ENCODE data around the gene LTO1.

Gene LTO1

DNA sequence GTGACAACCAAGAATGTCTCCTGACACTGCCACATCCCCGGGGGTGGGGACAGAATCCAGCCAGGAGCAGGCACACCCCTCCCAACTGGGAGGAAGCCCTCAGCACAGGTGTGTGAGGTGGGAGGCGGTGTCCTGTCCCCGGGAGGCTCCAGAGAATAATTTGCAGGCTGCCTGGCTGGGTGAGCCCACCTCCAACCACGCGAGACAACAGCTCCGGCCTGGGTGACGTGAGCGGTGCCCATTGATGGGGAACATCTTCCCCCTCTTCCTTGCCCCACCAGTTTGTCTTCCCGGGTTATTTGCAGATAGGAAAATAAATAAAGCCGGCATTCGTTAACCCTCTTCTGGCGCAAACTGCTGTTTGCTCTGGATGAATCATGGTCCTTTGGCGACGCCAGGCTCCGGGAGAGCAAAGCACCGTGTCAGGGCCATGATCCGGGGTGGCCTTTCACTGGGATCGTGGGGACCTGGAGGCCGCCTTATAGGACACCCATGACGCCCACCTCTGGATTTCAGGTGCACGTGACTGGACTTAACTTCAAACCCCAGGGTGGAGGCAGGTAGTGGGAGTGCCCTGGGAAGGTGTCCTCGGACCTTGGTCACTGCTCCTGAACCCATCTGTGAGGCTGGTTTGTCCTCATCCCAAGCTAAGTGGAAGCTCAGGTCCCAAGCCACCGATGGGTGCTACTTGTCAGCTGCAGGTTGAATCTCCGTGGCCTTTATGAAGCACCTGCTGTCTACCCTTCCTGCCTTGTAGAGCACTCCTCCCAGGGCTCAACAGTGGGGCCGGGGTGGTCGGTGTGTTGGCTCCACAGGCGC, 20.3 kb downstream of the LTO1 start:
- WGBS, result 89% methylated on average over 27 of the region's 27 CpGs
- Histone ChIP-seq H3K27ac (ENCODE audit: low read depth, low read length) (0 out of 2 replicates have a peak overlapping the region, but pooled peaks have one; percentile 43), H3K9ac (ENCODE audit: low read depth, low read length) (no peak overlapping the region), H3K4me3 (ENCODE audit: low read length) (no peak overlapping the region), H3K9me3 (ENCODE audit: insufficient read depth, low read depth, low read length) (no peaks in the 10 kb centered on the region), H3K4me1 (ENCODE audit: insufficient read depth, low read length) (peaks cover 15% of the 10 kb centered on the region), H3K36me3 (ENCODE audit: insufficient read depth, low read length) (peaks cover 47% of the 10 kb centered on the region), H3K27me3 (ENCODE audit: insufficient read depth, low read length) (no peaks in the 10 kb centered on the region)

DNA sequence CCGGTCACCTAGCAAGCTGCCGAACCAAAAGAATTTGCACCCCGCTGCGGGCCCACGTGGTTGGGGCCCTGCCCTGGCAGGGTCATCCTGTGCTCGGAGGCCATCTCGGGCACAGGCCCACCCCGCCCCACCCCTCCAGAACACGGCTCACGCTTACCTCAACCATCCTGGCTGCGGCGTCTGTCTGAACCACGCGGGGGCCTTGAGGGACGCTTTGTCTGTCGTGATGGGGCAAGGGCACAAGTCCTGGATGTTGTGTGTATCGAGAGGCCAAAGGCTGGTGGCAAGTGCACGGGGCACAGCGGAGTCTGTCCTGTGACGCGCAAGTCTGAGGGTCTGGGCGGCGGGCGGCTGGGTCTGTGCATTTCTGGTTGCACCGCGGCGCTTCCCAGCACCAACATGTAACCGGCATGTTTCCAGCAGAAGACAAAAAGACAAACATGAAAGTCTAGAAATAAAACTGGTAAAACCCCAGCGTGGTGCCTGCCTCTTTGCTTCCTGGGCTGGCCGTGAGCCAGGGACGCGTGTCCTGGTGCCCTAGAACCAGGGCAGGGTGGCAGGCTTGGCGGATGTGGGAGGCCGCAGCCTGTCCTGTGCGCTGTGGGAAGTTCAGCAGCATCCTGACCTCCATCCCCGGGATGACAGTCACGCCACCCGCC, 21.0 kb downstream of the LTO1 start:
- H3K9me3 ChIP-seq (ENCODE audit: insufficient read depth, low read depth, low read length), result no peaks in the 10 kb centered on the region
- no peak overlapping the region for H3K9ac ChIP-seq (ENCODE audit: low read depth, low read length)
- 95% methylated on average over 38 of the region's 38 CpGs for WGBS
- no peak overlapping the region for H3K27ac ChIP-seq (ENCODE audit: low read depth, low read length)
- peaks cover 54% of the 10 kb centered on the region for H3K36me3 ChIP-seq (ENCODE audit: insufficient read depth, low read length)
- H3K27me3 ChIP-seq (ENCODE audit: insufficient read depth, low read length), result no peaks in the 10 kb centered on the region
- H3K4me1 ChIP-seq (ENCODE audit: insufficient read depth, low read length), result peaks cover 15% of the 10 kb centered on the region
- no peak overlapping the region for H3K4me3 ChIP-seq (ENCODE audit: low read length)

DNA sequence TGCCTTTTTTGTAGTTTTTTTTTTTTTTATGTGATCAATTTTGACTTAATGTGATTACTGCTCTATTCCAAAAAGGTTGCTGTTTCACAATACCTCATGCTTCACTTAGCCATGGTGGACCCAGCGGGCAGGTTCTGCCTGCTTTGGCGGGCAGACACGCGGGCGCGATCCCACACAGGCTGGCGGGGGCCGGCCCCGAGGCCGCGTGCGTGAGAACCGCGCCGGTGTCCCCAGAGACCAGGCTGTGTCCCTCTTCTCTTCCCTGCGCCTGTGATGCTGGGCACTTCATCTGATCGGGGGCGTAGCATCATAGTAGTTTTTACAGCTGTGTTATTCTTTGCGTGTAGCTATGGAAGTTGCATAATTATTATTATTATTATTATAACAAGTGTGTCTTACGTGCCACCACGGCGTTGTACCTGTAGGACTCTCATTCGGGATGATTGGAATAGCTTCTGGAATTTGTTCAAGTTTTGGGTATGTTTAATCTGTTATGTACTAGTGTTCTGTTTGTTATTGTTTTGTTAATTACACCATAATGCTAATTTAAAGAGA, 21.7 kb downstream of the LTO1 start:
- Histone ChIP-seq H3K4me1 (ENCODE audit: insufficient read depth, low read length) (peaks cover 10% of the 10 kb centered on the region), H3K36me3 (ENCODE audit: insufficient read depth, low read length) (peaks cover 61% of the 10 kb centered on the region), H3K4me3 (ENCODE audit: low read length) (no peak overlapping the region), H3K27ac (ENCODE audit: low read depth, low read length) (no peak overlapping the region), H3K27me3 (ENCODE audit: insufficient read depth, low read length) (no peaks in the 10 kb centered on the region), H3K9me3 (ENCODE audit: insufficient read depth, low read depth, low read length) (no peaks in the 10 kb centered on the region), H3K9ac (ENCODE audit: low read depth, low read length) (no peak overlapping the region)
- 97% methylated on average over 21 of the region's 23 CpGs for WGBS

DNA sequence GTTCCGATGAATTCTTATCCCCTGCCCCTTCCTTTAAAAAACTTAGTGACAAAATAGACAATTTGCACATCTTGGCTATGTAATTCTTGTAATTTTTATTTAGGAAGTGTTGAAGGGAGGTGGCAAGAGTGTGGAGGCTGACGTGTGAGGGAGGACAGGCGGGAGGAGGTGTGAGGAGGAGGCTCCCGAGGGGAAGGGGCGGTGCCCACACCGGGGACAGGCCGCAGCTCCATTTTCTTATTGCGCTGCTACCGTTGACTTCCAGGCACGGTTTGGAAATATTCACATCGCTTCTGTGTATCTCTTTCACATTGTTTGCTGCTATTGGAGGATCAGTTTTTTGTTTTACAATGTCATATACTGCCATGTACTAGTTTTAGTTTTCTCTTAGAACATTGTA, 22.2 kb downstream of the LTO1 start:
- H3K4me3 ChIP-seq (ENCODE audit: low read length), result no peak overlapping the region
- no peak overlapping the region for H3K9ac ChIP-seq (ENCODE audit: low read depth, low read length)
- H3K36me3 ChIP-seq (ENCODE audit: insufficient read depth, low read length), result peaks cover 66% of the 10 kb centered on the region
- 85% methylated on average over 11 of the region's 11 CpGs for WGBS
- H3K9me3 ChIP-seq (ENCODE audit: insufficient read depth, low read depth, low read length), result no peaks in the 10 kb centered on the region
- peaks cover 6% of the 10 kb centered on the region; the same call in 1 of the 2 replicates for H3K4me1 ChIP-seq (ENCODE audit: insufficient read depth, low read length)
- no peaks in the 10 kb centered on the region for H3K27me3 ChIP-seq (ENCODE audit: insufficient read depth, low read length)
- no peak overlapping the region for H3K27ac ChIP-seq (ENCODE audit: low read depth, low read length)

DNA sequence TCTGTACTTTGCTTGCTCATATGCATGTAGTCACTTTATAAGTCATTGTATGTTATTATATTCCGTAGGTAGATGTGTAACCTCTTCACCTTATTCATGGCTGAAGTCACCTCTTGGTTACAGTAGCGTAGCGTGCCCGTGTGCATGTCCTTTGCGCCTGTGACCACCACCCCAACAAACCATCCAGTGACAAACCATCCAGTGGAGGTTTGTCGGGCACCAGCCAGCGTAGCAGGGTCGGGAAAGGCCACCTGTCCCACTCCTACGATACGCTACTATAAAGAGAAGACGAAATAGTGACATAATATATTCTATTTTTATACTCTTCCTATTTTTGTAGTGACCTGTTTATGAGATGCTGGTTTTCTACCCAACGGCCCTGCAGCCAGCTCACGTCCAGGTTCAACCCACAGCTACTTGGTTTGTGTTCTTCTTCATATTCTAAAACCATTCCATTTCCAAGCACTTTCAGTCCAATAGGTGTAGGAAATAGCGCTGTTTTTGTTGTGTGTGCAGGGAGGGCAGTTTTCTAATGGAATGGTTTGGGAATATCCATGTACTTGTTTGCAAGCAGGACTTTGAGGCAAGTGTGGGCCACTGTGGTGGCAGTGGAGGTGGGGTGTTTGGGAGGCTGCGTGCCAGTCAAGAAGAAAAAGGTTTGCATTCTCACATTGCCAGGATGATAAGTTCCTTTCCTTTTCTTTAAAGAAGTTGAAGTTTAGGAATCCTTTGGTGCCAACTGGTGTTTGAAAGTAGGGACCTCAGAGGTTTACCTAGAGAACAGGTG, 23.1 kb downstream of the LTO1 start:
- 95% methylated on average over 13 of the region's 15 CpGs for WGBS
- H3K9ac ChIP-seq (ENCODE audit: low read depth, low read length), result no peak overlapping the region
- no peak overlapping the region for H3K27ac ChIP-seq (ENCODE audit: low read depth, low read length)
- H3K4me3 ChIP-seq (ENCODE audit: low read length), result no peak overlapping the region
- H3K27me3 ChIP-seq (ENCODE audit: insufficient read depth, low read length), result no peaks in the 10 kb centered on the region
- H3K4me1 ChIP-seq (ENCODE audit: insufficient read depth, low read length), result no peaks in the 10 kb centered on the region
- H3K9me3 ChIP-seq (ENCODE audit: insufficient read depth, low read depth, low read length), result no peaks in the 10 kb centered on the region
- H3K36me3 ChIP-seq (ENCODE audit: insufficient read depth, low read length), result peaks cover 75% of the 10 kb centered on the region

DNA sequence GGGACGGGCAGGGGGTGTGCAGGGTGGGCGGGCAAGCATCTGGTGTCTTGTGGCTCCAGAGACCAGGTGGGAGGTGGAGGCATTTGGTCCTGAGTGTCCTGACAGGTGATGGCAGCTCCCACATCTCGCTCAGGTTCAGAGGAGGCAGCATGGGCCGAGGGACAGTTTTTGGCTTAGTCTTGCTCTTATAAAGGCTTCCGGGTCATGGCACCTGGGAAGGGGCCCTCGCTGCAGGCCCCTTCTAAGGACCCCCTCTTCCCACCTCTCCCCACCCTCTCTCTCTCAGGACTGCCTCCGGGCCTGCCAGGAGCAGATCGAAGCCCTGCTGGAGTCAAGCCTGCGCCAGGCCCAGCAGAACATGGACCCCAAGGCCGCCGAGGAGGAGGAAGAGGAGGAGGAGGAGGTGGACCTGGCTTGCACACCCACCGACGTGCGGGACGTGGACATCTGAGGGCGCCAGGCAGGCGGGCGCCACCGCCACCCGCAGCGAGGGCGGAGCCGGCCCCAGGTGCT, 24.3 kb downstream of the LTO1 start:
- Histone ChIP-seq H3K4me1 (ENCODE audit: insufficient read depth, low read length) (no peaks in the 10 kb centered on the region), H3K27me3 (ENCODE audit: insufficient read depth, low read length) (no peaks in the 10 kb centered on the region), H3K27ac (ENCODE audit: low read depth, low read length) (no peak overlapping the region), H3K9ac (ENCODE audit: low read depth, low read length) (no peak overlapping the region), H3K4me3 (ENCODE audit: low read length) (no peak overlapping the region), H3K9me3 (ENCODE audit: insufficient read depth, low read depth, low read length) (no peaks in the 10 kb centered on the region), H3K36me3 (ENCODE audit: insufficient read depth, low read length) (peaks cover 87% of the 10 kb centered on the region)
- WGBS, result 93% methylated on average over 23 of the region's 23 CpGs

DNA sequence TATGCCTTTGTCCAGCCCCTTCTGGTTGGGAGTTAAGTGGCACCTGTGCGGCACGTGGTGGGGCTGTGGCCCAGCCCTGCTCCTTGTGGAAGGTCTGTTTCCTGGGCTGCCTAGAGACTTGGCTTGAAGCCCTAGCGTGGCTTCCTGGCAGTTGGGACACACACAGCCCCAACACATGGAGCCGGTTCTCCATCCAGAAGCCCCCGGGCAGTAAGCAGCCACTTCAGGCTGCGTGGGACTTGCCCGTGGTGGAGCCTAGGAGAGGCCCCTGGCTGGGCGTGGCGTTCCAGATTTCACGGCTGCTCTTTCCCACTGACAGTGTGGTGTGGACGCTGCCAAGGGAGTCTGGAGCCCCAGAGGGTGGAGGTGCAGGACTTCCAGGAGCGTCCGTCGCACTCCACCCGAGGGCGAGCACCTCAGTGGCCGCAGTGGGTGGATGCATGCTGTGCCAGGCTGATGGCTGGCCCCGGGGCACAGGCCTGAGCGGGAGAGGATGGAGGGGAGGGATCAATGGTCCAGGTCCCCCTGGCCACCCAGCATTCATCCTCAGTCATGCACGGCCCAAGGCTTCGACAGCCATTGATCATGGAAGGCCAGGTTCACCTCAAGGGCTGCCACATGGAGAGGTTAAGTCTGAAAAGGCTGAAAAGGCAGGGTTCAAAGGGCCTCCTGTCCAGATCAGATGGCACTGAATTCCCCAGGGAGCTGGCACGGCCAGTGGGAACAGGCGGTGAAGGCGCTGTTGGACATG, 24.9 kb downstream of the LTO1 start:
- Histone ChIP-seq H3K9me3 (ENCODE audit: insufficient read depth, low read depth, low read length) (no peaks in the 10 kb centered on the region), H3K4me3 (ENCODE audit: low read length) (no peak overlapping the region), H3K27ac (ENCODE audit: low read depth, low read length) (no peak overlapping the region), H3K4me1 (ENCODE audit: insufficient read depth, low read length) (no peaks in the 10 kb centered on the region), H3K9ac (ENCODE audit: low read depth, low read length) (no peak overlapping the region), H3K27me3 (ENCODE audit: insufficient read depth, low read length) (no peaks in the 10 kb centered on the region), H3K36me3 (ENCODE audit: insufficient read depth, low read length) (peaks cover 93% of the 10 kb centered on the region)
- WGBS, result 97% methylated on average over 24 of the region's 24 CpGs

DNA sequence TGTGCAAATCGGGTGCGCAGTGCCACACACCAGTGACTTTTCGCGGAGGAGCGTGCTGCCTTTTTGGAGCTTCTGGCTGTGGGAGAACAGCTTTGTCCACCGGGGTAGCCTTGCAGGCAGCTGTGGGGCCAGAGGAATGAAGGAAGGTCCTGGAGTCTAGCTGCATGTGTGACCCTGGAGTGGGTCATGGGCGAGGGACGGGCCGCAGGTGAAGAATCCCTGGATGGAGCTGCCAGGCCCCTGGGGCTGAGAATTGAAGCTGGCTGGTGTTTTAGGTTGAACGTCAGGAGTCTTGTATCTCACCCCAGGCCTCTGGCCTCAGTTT, 25.6 kb downstream of the LTO1 start:
- Histone ChIP-seq H3K27ac (ENCODE audit: low read depth, low read length) (no peak overlapping the region), H3K4me3 (ENCODE audit: low read length) (no peak overlapping the region), H3K9ac (ENCODE audit: low read depth, low read length) (no peak overlapping the region), H3K4me1 (ENCODE audit: insufficient read depth, low read length) (0 out of 2 replicates have a peak, but pooled peaks cover 4% of the 10 kb centered on the region), H3K9me3 (ENCODE audit: insufficient read depth, low read depth, low read length) (no peaks in the 10 kb centered on the region), H3K27me3 (ENCODE audit: insufficient read depth, low read length) (no peaks in the 10 kb centered on the region), H3K36me3 (ENCODE audit: insufficient read depth, low read length) (peaks cover 100% of the 10 kb centered on the region)
- 95% methylated on average over 10 of the region's 10 CpGs for WGBS

DNA sequence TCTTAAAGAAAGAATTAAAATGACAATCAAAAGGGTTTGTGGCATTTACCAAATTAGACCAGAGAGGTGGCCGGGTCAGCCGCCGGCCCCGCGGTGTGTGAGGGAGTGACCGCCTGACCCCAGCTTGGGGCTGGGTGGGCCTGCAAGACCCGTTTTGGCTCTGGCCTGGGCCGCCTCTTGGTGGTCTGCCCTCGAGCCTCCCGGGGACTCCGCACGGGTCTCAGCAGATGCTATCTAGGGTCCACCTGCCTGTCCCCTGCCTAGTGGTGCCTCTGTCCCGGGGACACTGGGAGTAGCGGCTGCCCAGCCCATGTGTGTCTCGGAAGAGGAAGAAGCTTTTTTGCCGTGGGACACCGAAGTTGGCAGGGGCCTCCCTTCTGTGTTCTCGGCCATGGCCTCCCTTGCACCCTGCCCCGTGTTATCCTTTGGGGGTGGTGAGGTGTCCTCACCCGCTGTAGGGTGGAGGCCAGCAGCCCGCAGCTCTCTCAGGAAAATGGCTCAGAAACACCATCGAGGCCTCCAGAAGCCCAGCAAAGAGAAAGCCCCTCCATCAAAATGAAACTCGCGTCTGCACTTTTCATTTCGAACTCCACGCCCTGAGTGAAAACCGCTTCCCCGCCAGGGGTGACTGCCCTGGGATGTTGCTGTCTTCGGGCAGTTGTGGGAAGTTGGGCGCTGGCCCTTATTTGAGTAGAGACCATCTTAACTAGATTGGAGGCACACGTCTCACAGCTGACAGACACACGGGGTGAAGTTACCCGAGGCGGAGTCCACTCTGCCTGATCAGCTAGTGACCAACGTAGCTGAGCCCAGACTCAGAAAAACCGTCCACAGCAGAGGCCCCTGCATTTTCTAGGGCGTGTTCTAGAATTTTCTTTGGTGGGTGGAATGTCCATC, 26.2 kb downstream of the LTO1 start:
- Histone ChIP-seq H3K36me3 (ENCODE audit: insufficient read depth, low read length) (peaks cover 100% of the 10 kb centered on the region), H3K27ac (ENCODE audit: low read depth, low read length) (no peak overlapping the region), H3K27me3 (ENCODE audit: insufficient read depth, low read length) (no peaks in the 10 kb centered on the region), H3K9ac (ENCODE audit: low read depth, low read length) (no peak overlapping the region), H3K9me3 (ENCODE audit: insufficient read depth, low read depth, low read length) (no peaks in the 10 kb centered on the region), H3K4me1 (ENCODE audit: insufficient read depth, low read length) (0 out of 2 replicates have a peak, but pooled peaks cover 7% of the 10 kb centered on the region), H3K4me3 (ENCODE audit: low read length) (no peak overlapping the region)
- WGBS, result 96% methylated on average over 37 of the region's 37 CpGs
